Astrocyte of the hippocampus (primary cell): ENCODE measurements around the gene KIF3B.
"Not testable (repeated sequence)": the region's sequence is repeated elsewhere in the genome, so short reads cannot be mapped to it uniquely, and the experiment has no call there.

Experiments used
- DNase-seq: peaks from one replicate; pipeline ENCODE4 v3.0.0; 2011; ENCODE audit warnings: low read depth, low spot score

KIF3B gene

DNA sequence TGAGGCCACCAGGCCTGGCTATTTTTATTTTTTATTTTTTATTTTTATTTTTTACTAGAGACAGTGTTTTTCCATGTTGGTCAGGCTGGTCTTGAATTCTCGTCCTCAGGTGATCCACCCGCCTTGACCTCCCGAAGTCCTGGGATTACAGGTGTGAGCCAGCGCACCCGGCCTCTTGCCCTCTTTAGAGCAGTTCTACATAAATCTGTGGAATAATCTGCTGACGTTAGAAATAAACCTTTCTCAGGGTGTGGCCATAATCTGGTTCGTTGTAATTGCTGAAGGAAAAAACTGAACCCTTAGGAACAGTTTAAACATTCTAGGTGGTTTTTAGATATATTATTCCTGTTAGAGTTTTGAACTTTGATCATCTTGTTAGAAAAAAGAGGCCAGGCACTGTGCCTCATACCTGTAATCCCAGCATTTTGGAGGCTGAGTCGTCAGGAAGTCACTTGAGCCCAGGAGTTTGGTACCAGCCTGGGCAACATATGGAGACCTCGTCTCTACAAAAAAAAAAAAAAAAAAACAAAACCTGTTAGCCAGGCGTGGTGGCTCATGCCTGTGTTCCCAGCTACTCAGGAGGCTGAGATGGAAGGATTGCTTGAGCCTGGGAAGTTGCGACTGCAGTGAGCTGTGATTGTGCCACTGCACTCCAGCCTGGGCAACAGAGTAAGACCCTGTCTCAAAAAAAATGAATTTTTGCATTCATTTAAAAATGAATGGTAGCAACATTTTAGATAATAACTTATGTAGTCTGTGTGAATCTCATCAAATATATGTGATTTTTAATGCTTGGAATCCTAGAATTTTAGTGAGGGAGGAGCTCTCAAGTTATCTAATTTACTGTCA is 104.9 kb downstream of the KIF3B start:
- DNase-seq: no peak

DNA sequence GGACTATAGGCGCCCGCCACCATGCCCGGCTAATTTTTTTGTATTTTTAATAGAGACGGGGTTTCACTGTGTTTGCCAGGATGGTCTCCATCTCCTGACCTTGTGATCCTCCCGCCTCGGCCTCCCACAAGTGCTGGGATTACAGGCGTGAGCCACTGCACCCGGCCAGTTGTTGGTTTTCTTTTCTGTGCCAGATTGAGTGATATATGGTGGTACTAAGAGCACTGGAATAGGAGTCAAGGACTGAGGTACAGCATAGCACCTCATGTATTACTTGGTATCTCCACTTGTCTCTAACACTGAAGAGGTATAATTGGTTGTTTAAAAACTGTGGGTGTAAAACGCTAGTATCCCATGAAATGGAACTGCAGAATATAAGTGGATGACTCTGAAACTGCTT is 106.0 kb downstream of the KIF3B start:
- not testable (repeated sequence) for DNase-seq
